ENCODE data around the gene ADCY2.

ADCY2 gene

DNA sequence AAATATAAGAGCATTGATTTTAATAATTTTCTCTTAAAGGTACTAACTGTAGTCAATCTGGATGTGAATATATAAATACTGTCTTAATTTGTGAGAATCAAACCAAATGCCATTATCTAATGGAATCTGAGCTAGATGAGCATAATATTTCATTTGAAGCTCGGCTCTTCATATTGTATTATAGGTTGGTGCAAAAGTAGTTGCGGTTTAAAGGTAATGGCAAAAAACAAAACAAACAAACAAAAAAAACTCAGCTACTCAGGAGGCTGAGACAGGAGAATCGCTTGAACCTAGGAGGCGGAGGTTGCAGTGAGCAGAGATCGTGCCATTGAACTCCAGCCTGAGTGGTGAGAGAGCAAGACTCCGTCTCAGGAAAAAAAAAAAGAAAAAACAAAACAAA is 358.6 kb downstream of the ADCY2 start:
- no peak for DNase-seq

DNA sequence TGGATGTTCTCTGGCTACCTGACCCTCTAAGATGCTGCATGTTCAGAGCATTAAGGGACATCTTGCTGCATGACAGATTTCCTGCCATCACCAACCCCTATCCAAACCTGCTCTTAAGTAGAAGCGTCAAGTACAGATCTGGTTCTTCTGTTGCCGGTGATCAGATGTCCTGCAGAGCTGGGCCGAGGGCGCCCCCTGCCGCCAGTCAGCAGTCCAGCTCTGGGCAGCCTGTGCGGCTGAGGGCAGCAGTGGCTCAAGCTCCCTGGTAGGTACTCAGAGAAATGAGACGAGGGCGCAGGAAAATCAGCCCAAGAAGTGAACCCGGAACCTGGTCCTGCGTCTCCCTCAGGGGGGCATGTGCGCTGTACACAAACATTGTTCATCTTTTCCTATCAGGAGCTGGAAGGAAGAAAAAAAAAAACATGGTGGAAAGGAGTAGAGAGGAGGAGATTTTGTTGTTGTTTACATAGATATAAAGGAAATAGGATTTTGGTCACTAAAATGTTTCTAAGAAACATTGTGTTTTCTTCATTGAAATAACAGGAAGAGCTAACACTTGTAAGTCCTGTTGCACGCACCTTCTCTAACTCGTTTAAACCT is 359.2 kb downstream of the ADCY2 start:
- no peak for DNase-seq

- no peak for DNase-seq
Measured at GRCh38 chr5:7755958-7756357, 360.0 kb downstream of the ADCY2 start.

DNA sequence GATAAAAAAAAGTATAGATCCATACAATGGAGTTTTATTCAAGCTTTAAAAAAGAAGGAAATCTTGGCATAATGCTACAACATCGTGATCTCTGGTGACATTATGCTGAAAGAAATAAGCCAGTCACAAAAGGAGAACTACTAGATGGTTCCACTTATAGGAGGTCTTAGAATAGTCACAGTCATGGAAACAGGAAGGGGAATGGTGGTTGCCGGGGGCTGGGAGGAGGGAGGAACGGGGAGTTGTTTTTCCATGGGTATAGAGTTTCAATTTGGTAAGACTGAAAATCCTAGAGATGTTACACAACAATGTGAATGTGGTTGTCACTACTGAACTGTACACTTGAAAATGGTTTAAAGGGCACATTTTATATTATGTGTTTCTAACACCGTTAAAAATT is 360.5 kb downstream of the ADCY2 start:
- DNase-seq: no peak

DNA sequence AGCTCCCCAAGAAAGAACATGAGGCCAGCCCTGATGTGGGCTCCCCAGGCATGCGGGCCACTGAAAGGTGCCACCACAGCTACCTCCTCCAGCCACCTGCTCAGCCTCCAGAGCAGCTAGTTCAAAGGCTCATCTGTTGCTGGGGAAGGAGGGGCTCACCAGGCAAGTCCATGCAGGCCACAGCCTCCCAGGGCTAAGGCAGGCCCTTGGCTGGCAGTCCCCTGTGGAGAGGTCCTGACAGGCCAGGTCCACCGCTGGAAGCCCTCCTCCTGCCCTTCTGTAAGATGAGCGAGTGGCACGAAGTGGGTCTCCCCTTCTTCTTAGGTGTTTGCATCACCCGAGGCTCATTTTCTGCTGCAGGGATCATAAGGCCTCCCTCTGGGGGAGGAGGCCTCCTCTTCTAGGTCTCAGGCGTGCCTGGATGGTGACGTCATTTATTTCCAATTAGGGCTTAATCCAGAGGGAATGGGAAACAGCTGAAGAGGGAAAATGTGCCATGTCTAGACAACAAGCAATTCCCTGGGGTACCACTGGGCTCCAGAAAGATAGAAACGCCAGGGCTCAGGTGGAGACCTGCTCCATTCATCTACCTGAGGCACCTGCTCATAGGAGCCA is 363.4 kb downstream of the ADCY2 start:
- no peak for DNase-seq

DNA sequence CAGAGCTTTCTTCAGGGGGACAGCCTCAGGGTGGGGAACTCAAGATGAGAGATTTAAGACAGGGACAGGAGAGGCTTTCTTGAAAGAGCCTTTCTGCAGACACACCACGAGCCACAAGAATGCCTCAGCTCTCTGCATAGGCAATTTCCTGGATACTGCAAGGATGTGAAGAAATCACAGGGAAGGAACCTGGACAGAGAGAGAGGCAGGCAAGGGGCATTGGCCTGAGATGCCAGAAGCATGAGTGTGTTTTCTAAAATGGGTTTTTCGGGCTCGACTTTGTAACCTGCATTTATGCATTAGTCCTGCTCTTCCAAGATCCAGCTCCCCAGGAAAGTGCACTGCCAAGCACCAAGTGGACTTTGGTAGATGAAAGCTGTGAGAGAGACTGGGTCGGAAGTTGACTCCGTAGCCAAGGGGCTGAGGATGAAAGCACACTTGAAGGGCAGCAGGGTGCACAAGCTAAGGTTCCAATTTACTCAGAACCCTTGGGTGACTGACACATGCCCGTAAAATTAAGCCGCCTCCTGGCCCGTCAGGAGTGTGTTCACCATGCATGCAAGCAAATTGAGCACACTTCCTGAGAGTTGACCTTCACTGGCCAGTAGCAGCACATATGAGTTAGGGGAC is 364.1 kb downstream of the ADCY2 start:
- DNase-seq: no peak

DNA sequence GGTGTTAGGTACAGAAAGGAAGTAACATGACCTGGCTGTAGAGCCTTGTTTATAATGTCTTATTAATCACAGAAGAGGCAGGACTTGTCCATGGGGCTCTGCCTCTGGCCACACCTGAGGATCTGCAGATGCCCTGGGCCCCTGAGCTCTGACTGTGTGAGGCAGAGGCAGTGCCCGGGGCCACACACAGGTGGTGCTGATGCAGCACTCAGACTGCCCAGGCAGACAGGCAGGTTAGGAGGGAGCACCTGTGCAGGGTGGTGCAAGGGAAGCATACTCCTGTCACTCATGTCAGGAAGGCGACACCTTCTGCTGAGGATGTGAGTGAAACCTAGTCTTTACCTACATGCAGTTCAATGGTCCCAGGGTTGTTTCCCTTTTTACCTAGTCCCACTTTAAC is 366.3 kb downstream of the ADCY2 start:
- no peak for DNase-seq

GRCh38 chr5:7763621-7764072 is 367.7 kb downstream of the ADCY2 start:
- DNase-seq: no peak

GRCh38 chr5:7764452-7764851 is 368.5 kb downstream of the ADCY2 start:
- no peak for DNase-seq

DNA sequence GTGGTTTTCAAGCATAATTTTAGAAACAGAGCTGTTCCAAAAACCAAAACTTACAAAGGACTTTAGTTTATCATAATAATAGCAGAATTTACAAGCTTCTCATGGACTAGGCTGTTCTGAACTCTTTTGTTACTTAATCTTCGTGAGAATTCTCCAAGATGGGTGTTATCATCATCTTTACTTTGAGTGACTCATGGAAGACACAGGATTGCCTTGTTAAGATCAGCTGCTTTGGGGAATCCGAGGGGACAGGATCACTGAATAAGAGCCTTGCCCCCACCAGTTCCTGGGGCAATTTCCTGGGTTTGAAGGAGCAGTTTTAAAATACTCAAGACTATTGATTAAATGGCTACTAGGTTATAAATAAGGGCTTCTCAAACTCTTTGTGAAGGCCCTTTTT is 374.5 kb downstream of the ADCY2 start:
- DNase-seq: no peak

DNA sequence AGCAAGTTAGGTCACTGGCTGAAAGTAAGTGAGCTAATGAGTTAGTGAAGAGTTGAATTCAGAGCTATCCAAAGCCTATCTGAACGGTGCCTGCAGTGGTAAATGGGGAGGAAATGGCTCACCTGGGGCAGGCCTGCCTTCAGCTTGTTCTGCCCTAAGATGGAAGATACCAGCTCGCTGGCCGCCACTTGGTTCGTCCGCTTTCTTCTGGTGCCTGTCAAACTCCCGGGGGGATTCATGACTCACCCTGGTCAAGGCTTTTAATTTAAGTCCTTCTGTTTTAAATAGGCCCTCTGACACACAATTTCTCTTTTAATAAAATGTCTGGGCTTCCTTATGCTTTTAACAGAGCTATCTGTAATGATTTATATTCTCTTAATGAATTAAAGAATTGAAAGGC is 376.2 kb downstream of the ADCY2 start:
- no peak for DNase-seq

DNA sequence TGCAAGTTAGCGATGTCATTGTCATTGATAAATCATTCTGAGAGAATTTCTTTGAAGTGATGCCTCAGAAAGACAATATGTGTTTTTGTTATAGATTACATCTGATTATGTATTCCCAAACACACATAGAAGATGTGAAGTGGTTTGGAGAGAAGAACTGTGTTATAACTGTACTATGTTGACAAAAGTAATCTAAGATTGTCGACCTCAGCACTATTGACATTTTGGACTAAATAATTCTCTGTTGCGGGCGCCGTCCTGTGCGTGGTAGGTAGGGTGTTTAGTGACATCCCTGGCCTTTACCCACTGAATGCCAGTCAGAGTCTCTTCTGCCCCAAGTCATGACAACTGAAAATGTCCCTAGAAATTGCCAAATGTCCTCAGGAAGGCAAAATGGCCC is 377.2 kb downstream of the ADCY2 start:
- no peak for DNase-seq

GRCh38 chr5:7776442-7776841 is 380.5 kb downstream of the ADCY2 start:
- DNase-seq: no peak

DNA sequence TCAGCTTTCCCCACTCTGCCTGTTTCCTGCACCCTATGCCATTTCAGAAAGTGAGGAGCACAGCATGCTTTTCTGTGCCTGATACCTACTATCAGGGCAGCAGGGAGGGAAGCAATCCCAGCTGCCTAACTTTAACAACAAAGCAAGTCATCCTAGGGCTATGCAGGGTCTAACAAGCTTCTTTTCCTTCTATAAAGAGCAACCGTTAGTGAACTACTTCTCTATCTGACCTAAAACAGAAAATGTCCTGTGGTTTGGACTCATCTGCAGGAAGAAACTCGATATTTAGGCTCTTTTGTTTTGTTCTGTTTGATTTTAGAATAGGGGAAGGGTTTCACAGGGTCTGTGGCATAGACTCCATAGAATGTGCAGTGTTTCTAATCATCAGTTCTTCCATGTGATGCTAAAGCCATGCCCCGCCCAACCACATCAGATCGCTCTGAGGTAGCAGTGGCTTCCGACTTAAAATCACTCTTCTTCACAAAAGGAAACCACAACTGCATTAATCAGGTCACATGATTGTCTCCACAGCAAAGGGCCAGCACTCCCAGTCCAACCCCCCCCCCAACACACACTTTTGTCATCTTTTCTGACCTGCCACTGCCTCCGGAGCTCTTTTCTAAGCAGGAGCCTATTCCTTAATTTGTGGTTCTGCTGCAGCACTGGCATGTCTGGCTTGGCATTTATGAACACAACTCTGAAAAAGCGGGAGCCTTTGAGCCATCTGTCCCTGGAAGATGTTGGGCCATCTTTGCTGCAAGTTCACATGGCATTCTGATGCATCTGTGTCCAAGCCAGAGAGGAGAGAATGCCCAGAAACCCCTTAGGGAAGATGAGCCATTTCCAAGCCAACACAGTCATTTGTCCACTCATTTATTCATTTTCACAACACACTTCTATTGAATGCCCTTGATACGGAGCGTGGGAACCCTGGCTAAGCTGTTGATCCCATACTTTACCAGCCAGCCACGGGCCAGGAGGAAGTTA is 383.4 kb downstream of the ADCY2 start:
- DNase-seq: no peak

DNA sequence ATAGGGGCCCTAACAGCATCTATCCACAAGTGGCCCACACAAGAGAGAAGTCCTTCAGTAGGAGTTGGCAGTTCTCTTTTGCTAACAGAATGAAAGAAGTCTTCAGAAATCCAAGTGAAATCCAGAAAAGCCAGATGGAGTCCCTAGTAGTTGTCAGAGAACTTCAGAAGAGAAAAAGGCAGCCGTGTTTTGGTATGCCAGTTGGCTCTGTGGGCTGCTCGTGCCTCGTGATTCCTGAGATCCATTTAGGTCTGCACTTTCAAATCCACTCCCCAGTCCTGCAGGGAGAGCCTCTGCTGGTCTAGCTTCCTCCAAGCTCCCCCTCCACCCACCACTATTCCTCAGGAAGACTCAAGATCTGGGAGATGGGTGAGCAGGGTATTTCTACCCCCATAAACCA is 386.0 kb downstream of the ADCY2 start:
- DNase-seq: no peak

DNA sequence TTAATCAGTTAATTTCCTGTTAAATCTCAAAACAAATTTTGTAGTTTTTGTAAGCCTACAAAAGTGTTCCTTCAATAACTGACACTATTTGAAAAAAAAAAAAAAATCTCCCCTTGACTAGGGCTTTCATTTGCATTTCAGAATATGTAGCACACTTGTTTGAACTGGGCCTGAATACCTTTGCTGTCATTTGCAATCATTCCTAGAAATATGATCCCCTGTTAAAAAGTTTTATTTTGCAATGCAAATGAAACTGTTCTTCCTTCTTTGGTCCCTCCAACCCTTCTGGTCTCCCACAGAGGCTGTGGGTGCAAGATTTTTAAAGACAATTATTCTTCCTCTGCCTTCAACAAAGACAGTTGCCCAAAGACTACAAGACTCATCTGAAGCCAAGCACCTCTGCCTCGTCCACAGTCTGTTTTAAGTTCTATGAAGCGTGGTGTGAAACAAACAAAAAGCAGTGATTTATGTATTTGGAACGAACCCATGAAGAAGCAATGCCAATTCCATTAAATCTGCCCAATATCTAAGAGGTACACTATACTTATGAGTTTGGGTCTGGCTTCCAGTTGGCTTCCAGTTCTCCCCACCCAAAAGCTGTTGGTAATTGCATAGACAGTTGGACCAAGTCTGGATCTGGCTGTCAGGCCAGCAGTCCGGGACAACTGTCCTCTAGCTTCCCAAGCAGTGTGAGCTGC is 388.9 kb downstream of the ADCY2 start:
- no peak for DNase-seq

DNA sequence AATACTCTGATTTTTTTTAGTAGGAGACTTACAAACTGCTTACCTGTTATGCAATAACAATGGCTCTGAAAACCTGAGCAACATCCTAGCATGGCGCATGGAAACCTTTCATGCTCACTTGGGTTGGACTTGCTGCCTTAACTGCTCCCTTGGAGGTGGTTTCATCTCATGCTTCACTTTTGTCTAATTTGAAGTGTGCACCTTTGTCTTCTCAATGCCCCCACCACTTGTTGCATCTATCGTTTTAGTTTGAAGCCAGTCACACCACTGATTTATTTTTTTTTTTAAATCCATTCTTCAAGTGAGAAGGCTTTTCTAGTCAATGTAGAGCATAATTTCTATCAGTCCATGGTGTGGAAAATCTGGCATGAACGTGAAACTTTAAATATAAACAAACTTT is 391.8 kb downstream of the ADCY2 start:
- DNase-seq: no peak

DNA sequence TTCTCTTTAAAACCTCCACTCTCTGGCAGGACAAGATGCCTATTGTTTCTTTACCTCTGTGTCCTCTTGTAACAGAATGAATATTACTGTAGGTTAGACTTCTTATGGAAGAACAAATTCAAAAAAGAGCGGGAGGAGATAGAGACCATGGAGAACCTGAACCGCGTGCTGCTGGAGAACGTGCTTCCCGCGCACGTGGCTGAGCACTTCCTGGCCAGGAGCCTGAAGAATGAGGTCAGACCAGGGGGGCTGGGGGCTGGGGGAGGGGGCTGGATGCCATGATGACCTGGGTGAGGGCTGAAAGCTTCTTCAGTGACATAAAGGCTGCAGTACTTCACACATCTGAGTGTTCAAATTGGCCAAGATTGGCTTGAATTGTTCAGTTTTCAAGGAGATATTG is 393.6 kb downstream of the ADCY2 start:
- DNase-seq: no peak

DNA sequence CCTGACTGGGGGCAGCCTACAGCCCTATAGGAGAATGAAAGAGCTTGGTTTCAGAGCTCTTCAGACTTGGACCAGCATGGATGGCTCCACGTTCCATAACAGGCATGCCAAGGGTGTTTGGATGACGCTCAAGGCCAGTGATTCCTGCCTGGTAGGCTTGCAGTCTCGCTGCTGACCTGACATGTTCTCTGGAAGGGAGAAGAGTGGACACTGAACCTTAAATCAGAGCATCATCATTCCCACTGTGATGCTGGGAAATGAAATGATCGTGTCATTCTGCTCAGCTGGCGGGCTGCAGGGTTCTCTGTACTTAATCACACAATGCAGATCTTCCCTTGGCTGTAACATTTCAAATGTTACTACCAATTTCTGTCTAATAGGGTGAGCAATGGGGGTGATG is 398.0 kb downstream of the ADCY2 start:
- DNase-seq: no peak

DNA sequence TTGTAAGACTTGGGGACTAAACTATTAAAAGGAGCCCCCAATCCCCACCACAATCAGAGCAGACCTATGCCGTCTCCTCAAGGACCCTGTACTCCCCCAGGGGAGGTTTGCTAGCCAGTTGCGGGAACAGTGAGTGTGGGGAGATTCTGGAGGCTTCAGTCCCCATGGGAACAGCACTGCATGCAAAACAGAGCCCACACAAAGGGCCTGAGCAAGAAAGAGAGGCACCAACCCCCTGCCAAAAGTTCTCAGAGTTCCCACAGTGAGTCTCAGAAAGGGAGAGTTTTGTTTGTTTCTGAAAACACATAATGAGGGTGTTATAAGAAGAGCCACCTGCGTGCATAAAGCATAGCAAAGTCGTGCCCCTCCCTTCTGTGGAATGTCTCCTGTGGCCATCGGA is 398.4 kb downstream of the ADCY2 start:
- DNase-seq: no peak

GRCh38 chr5:7794823-7795222 is 398.9 kb downstream of the ADCY2 start:
- no peak for DNase-seq

- no peak for DNase-seq
Measured at GRCh38 chr5:7795306-7795705, 399.4 kb downstream of the ADCY2 start.

All from activated CD4-positive, CD25-positive, alpha-beta regulatory T cell (primary cell).